HCT116 (cell line): ENCODE measurements around the gene CLDN5.

Experiments
- ATF3 ChIP-seq: IDR thresholded peaks from 2 replicates; pipeline ENCODE4 v1.6.1; 2012
- CTCF ChIP-seq, 3 experiments: fragments of 200-600 bp in 1 of 3; sonication (generic) in 1 of 3; IDR thresholded peaks in 2 of 3; conservative IDR thresholded peaks in 1 of 3; 2 replicates each; pipeline ENCODE4 v1.5.1; 2012 to 2017; ENCODE audit warnings: low read depth in 2 of 3, low read length in 2 of 3, antibody characterized with exemption in 1 of 3, borderline replicate concordance in 1 of 3, control low read depth in 1 of 3, mild to moderate bottlenecking in 1 of 3, mixed read lengths in 1 of 3, mixed run types in 1 of 3, moderate library complexity in 1 of 3; ENCODE audit not compliant: insufficient read depth in 1 of 3
- EZH2phosphoT487 ChIP-seq: fragments of 200-600 bp; IDR thresholded peaks from 2 replicates; pipeline ENCODE4 v1.6.1; 2018; ENCODE audit warnings: antibody characterized with exemption, borderline replicate concordance
- POLR2A ChIP-seq: IDR thresholded peaks from 2 replicates; pipeline ENCODE4 v1.7.0; 2011; ENCODE audit warnings: borderline replicate concordance; ENCODE audit not compliant: insufficient read depth, insufficient read length; ENCODE audit errors: extremely low read depth
- POLR2AphosphoS5 ChIP-seq: IDR thresholded peaks from 2 replicates; pipeline ENCODE4 v1.6.1; 2011; ENCODE audit warnings: mild to moderate bottlenecking, low read depth, low read length, moderate library complexity
- RAD21 ChIP-seq: IDR thresholded peaks from 2 replicates; pipeline ENCODE4 v1.6.1; 2012; ENCODE audit warnings: low read depth, mild to moderate bottlenecking
- SRF ChIP-seq: IDR thresholded peaks from 2 replicates; pipeline ENCODE4 v1.6.1; 2012; ENCODE audit warnings: low read depth
- ZNF274 ChIP-seq: fragments of 200-500 bp; sonication (Bioruptor generic); IDR thresholded peaks from 2 replicates; pipeline ENCODE4 v1.6.1; 2014; ENCODE audit warnings: mild to moderate bottlenecking, low read depth, low read length, inconsistent platforms

- TF ChIP-seq RAD21 (no peak), CTCF (IDR thresholded peaks at IDR 0.05 in 2 of 3, conservative IDR thresholded peaks at IDR 0.05 in 1 of 3; ENCODE audit: borderline replicate concordance in 1 of 3, insufficient read depth in 1 of 3, low read depth in 2 of 3, low read length in 2 of 3) (peak in 1 of 3 experiments; percentile 19; a peak in 2 of 6 replicates), ATF3 (no peak), POLR2A (no peak), EZH2phosphoT487 (no peak), POLR2AphosphoS5 (no peak), SRF (no peak), ZNF274 (no peak)
Measured at GRCh38 chr22:19473578-19473977, 50.6 kb downstream of the CLDN5 start.
